GM18526 (cell line): Measurements from ENCODE around the gene SLC24A4.

Experiments
- POLR2A ChIP-seq: IDR thresholded peaks from 3 replicates; pipeline ENCODE4 v1.6.1; 2011; ENCODE audit not compliant: insufficient read length; ENCODE audit errors: extremely low read depth

SLC24A4 gene

DNA sequence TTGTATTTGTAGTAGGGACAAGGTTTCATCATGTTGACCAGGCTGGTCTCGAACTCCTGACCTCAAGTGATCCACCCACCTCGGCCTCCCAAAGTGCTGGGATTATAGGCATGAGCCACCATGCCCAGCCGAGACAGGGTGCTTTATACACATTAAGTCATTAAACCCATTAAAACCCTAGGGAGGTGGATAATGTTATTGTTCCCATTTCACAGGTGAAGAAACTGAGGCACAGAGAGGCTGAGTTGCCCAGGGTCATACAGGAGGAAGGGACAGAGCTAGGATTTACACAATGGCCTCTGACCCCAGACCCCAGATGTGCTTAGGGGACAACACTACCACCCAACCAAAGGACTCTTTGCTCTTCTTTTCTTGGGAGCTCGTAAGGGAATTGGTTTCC lies 139.6 kb downstream of the SLC24A4 start:
- no peak for TF ChIP-seq POLR2A

- TF ChIP-seq POLR2A: no peak
Measured at GRCh38 chr14:92463141-92463540, 140.2 kb downstream of the SLC24A4 start.

DNA sequence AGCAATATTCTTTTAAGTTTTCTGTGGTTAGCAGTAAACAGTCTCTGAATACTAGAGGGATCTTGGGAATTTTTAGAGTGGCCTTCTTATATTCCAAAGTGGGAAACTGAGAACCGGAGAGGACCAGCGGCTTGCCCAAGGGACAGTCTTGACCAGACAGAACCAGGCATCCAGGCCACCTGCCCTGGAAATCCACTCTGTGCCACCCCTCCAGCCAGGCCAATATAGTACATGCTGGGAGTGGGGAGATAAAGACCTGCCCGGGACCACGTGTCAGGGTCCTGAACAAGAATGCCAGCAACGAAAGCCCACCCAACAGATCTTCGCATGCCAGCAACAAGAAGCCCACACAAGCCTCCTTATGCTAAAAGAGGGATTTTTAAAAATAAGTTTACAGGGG lies 141.2 kb downstream of the SLC24A4 start:
- no peak for TF ChIP-seq POLR2A

DNA sequence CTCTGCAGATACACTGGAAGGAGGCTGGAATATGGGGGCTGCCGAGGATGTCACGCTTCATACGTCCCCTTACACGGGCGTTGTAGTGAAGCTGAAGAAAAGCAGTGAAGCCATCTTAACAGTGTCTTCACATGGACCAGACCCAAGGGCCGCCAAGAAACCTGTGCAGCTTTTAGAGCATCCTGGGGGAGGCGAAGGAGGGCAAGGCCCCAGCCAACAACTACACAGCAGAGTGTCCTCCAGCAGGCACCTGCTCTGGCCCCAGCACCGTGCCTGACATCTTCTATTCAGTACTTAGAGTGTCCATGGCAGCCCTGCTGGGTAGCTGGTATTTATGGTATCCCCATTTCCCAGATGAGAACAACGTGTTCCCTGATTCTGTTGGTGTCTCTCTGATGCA lies 141.8 kb downstream of the SLC24A4 start:
- TF ChIP-seq POLR2A: no peak

- TF ChIP-seq POLR2A: no peak
Measured at GRCh38 chr14:92465353-92466055, 142.5 kb downstream of the SLC24A4 start.

DNA sequence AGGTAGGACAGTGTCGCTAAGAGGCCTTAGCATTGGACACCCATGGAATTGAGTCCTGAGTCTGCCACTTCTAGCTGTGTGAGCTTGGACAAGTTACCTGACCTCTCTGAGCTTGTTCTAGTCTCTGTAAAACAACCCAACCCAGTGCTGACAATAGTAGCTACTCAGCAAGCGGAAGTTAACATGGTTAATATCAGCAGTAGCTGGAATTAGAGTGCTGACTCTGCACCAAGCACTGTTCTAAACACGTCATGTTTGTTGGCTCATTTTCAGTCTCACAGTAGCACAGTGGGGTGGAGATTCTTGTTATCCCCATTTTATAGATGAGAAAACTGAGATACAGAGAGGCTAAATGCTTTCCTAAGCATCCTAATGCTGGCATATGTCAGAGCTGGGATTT lies 143.1 kb downstream of the SLC24A4 start:
- TF ChIP-seq POLR2A: no peak

DNA sequence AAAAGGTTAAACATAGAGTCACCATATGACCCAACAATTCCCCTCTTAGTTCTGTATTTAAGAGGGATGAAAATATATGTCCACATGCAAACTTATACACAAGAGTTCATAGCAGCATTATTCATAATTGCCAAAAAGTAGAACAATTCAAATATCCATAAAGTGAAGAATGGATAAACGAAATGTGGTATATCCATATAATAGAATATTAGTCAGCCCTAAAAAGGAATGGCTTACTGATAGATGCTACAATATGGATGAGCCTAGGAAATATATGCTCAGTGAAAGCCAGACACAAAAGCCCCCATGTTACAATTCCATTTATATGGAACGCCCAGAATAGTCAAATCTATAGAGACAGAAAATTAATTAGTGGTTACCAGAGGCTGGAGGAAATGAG lies 146.6 kb downstream of the SLC24A4 start:
- TF ChIP-seq POLR2A: no peak

GRCh38 chr14:92470215-92470614 lies 147.2 kb downstream of the SLC24A4 start:
- TF ChIP-seq POLR2A: no peak

DNA sequence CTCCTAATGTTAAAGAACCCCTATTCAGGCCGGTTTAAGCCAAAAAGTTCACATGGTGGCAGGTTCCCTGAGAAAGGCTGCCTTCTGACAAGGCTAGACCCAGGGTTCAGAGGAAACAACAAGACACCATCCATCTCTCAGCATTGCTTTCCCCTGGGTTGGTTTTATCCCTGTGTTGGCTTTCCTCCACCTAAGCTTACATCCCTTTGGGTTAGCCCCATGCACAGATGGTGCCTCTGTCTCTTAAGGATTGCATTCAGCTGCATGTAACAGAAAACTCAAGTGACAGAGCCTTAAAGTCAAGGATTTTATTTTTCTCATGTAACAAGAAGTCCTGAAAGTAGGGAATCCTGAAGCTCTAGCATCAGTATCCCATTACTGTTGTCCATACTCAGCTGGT lies 147.8 kb downstream of the SLC24A4 start:
- TF ChIP-seq POLR2A: no peak

- no peak for TF ChIP-seq POLR2A
Measured at GRCh38 chr14:92471919-92472318, 149.0 kb downstream of the SLC24A4 start.

- TF ChIP-seq POLR2A: no peak
Measured at GRCh38 chr14:92472860-92473259, 149.9 kb downstream of the SLC24A4 start.

GRCh38 chr14:92473261-92473968 lies 150.4 kb downstream of the SLC24A4 start:
- no peak for TF ChIP-seq POLR2A

DNA sequence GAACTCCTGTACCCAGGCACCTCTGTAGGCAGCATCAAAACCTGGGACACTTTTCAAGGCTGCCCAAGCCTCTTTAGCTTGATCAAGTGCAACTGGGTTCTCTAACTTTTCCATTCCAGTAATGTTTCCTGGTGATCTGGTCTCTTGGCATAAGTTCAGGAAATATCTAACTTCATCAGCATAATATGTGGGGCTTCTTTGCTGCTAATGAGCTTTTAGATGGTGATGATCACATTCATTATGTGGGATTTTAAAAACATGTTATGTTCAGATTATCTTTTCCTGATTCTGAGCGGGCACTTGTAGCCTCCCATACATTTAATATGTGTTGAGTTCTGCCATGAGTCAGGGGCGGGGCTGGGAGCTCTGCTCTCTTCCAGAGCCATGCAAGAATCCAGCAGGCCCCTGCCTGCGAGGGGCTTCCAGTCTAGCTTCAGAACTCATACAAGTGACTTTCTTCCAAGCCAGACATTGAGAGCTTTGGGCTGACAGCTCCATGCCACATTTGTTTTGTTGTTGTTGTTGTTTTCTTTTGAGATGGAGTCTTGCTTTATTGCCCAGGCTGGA lies 151.1 kb downstream of the SLC24A4 start:
- TF ChIP-seq POLR2A: no peak

GRCh38 chr14:92475037-92475436 lies 152.1 kb downstream of the SLC24A4 start:
- no peak for TF ChIP-seq POLR2A

DNA sequence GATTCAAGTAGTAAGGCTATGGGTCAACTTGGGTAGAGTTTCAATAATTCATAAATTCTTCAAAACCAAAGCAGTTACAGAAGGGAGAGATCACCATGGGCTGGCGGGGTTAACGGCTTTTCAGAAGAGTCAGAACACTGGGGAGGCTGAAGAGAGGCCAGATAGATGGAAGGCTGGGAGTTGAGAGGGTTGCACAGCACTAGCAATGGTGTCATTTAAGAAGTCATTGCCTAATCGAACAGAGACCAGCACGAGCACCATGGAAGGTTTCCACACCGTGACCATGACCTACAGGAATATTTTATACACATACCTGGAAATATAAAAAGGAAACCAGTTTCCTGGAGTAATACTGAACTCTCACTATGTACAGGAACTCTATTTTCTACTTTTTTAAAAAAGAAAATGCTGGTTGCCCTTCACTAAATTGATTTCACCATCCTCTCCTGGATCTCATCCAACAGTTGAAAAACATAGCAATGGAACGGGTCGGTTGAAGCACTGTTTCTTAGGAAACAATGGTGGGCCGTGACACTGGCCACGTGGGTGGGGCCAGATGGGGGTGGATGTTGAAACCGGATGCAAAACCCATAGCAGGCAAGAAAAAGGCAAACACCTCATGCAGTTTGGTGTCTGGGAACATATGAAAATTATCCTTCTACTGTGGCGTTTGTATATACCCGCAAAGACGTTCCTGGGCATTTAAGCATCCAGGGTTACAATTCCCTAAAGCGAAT lies 152.7 kb downstream of the SLC24A4 start:
- TF ChIP-seq POLR2A: no peak

GRCh38 chr14:92480856-92481255 lies 157.9 kb downstream of the SLC24A4 start:
- TF ChIP-seq POLR2A: no peak
